HL-60 (cell line): ENCODE measurements around the gene ZNF862.

ENCODE experiments used
- DNase-seq, 2 experiments: peaks; one replicate each; pipeline ENCODE4 v3.0.0-alpha.2; 2010 to 2020; ENCODE audit warnings: low read depth in 1 of 2, low spot score in 1 of 2
- H3K27ac ChIP-seq: fragments of 250-450 bp; sonication (Bioruptor Pico); replicated peaks from 2 replicates; pipeline ENCODE4 v1.5.1; 2020; ENCODE audit warnings: mild to moderate bottlenecking, moderate library complexity
- H3K27me3 ChIP-seq: fragments of 250-450 bp; sonication (Bioruptor Pico); 2 replicates; pipeline ENCODE4 v1.5.1; 2021; ENCODE audit warnings: mild to moderate bottlenecking, moderate library complexity; ENCODE audit not compliant: insufficient read depth, poor library complexity, severe bottlenecking
- H3K4me3 ChIP-seq: replicated peaks from 2 replicates; pipeline ENCODE4 v1.5.1; 2011; ENCODE audit warnings: mild to moderate bottlenecking, control low read depth, low read length; ENCODE audit not compliant: insufficient read depth
- GABPA ChIP-seq: IDR thresholded peaks from 2 replicates; pipeline ENCODE4 v1.6.1; 2012; ENCODE audit warnings: low read depth
- POLR2AphosphoS5 ChIP-seq: IDR thresholded peaks from 2 replicates; pipeline ENCODE4 v1.6.1; 2012; ENCODE audit warnings: low read depth
- SPI1 ChIP-seq: IDR thresholded peaks from 2 replicates; pipeline ENCODE4 v1.6.1; 2012; ENCODE audit warnings: low read depth, mild to moderate bottlenecking, borderline replicate concordance
- TF ChIP-seq, protein P1 (sequence below): IDR thresholded peaks from one replicate; pipeline ENCODE4 v1.5.1; 2011; ENCODE audit warnings: low read length, control low read depth, inconsistent platforms; ENCODE audit not compliant: insufficient read depth
- TF ChIP-seq, protein P2 (sequence below): IDR thresholded peaks from 2 replicates; pipeline ENCODE4 v1.6.1; 2012; ENCODE audit warnings: low read depth; ENCODE audit not compliant: insufficient replicate concordance

The ZNF862 gene

DNA sequence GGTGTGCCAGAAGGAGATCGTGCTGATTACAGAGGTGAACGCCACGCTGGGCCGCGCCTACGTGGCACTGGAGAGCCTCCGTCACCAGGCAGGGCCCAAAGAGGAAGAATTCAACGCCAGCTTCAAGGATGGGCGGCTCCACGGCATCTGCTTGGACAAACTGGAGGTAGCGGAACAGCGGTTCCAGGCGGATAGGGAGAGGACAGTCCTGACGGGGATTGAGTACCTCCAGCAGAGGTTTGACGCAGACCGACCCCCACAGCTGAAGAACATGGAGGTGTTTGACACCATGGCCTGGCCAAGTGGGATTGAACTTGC lies 23.5 kb downstream of the ZNF862 start:
- no peak for DNase-seq
- TF ChIP-seq POLR2AphosphoS5 = no peak
- TF ChIP-seq, protein P1, sequence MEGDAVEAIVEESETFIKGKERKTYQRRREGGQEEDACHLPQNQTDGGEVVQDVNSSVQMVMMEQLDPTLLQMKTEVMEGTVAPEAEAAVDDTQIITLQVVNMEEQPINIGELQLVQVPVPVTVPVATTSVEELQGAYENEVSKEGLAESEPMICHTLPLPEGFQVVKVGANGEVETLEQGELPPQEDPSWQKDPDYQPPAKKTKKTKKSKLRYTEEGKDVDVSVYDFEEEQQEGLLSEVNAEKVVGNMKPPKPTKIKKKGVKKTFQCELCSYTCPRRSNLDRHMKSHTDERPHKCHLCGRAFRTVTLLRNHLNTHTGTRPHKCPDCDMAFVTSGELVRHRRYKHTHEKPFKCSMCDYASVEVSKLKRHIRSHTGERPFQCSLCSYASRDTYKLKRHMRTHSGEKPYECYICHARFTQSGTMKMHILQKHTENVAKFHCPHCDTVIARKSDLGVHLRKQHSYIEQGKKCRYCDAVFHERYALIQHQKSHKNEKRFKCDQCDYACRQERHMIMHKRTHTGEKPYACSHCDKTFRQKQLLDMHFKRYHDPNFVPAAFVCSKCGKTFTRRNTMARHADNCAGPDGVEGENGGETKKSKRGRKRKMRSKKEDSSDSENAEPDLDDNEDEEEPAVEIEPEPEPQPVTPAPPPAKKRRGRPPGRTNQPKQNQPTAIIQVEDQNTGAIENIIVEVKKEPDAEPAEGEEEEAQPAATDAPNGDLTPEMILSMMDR = no peak
- no peak for TF ChIP-seq GABPA
- TF ChIP-seq, protein P2, sequence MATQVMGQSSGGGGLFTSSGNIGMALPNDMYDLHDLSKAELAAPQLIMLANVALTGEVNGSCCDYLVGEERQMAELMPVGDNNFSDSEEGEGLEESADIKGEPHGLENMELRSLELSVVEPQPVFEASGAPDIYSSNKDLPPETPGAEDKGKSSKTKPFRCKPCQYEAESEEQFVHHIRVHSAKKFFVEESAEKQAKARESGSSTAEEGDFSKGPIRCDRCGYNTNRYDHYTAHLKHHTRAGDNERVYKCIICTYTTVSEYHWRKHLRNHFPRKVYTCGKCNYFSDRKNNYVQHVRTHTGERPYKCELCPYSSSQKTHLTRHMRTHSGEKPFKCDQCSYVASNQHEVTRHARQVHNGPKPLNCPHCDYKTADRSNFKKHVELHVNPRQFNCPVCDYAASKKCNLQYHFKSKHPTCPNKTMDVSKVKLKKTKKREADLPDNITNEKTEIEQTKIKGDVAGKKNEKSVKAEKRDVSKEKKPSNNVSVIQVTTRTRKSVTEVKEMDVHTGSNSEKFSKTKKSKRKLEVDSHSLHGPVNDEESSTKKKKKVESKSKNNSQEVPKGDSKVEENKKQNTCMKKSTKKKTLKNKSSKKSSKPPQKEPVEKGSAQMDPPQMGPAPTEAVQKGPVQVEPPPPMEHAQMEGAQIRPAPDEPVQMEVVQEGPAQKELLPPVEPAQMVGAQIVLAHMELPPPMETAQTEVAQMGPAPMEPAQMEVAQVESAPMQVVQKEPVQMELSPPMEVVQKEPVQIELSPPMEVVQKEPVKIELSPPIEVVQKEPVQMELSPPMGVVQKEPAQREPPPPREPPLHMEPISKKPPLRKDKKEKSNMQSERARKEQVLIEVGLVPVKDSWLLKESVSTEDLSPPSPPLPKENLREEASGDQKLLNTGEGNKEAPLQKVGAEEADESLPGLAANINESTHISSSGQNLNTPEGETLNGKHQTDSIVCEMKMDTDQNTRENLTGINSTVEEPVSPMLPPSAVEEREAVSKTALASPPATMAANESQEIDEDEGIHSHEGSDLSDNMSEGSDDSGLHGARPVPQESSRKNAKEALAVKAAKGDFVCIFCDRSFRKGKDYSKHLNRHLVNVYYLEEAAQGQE = no peak
- no peak for TF ChIP-seq SPI1
- Histone ChIP-seq H3K27ac (no peak overlapping the region), H3K27me3 (no peaks in the 10 kb centered on the region), H3K4me3 (no peak overlapping the region)

DNA sequence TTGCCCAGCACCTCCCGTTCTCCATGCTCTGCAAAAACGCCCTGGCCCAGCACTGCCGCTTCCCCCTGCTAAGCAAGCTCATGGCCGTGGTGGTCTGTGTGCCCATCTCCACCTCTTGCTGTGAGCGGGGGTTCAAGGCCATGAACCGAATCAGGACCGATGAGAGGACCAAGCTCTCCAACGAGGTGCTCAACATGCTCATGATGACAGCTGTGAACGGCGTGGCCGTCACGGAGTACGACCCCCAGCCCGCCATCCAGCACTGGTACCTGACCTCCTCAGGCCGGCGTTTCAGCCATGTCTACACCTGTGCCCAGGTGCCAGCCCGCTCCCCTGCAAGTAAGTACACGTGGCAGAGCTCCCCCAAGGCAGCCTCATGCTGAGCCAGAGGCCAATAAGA lies 24.0 kb downstream of the ZNF862 start:
- no peaks in the 10 kb centered on the region for H3K27me3 ChIP-seq
- TF ChIP-seq, protein P1 = no peak
- TF ChIP-seq GABPA = no peak
- TF ChIP-seq, protein P2 = no peak
- no peak for TF ChIP-seq SPI1
- TF ChIP-seq POLR2AphosphoS5 = no peak
- H3K27ac ChIP-seq = no peak overlapping the region
- no peak for DNase-seq
- H3K4me3 ChIP-seq = no peak overlapping the region

DNA sequence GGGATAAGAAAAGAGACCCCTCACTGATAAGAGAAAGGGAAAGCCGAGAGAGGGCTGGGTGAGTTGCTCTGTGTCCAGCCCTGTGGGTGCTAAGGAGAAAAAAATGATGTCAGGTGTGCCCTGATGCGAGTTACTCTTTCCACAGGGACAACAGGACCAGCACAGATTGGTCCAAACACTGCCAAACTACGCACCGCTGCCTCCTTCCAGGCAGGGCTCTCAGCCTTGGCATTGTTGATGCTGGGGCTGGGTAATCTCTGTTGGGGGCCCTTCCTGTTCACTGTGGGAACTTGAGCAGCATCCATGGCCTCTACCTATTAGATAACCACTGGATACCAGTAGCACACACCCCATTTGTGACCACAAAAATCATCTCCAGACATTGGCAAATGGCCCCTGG lies 25.3 kb downstream of the ZNF862 start:
- H3K27ac ChIP-seq = no peak overlapping the region
- no peak for DNase-seq
- no peak for TF ChIP-seq GABPA
- TF ChIP-seq, protein P1 = no peak
- TF ChIP-seq SPI1 = no peak
- TF ChIP-seq, protein P2 = no peak
- no peak for TF ChIP-seq POLR2AphosphoS5
- no peaks in the 10 kb centered on the region for H3K27me3 ChIP-seq
- no peak overlapping the region for H3K4me3 ChIP-seq
